Measurements from ENCODE around the gene CHST3. TPM values are rescaled to one million over a fixed set of nuclear protein-coding genes. Genes with fewer than 3 reads are reported as not detected.

CHST3 gene
- total RNA-seq, 1 experiment from 2014 or later, result 10.0 TPM

DNA sequence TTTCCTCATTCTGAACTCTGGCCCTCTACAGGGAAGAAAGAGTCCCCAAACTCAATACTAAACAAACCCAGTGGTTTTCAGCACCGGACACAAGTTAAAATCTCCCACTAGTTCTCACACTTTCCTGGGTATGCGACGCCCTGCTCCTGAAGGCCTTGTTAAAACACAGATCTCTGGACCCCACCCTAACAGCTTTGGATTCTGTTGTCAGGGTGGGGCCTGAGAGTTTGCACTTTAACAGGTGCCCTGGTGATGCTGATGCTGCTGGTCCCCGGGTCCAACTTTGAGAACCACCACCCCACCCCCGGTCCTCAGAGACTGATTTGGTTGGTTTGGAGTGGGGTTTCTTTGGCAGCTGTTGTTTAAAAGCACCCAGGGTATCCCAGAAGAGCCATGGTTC lies 61.6 kb downstream of the CHST3 start:
- POLR2A ChIA-PET (ENCODE audit: low non-redundant PET), result no interaction called here
- no peaks in the 10 kb centered on the region for H3K4me1 ChIP-seq (ENCODE audit: insufficient read depth, low read length, poor library complexity, severe bottlenecking)
- intact Hi-C loops (cut with micrococcal nuclease; ENCODE audit: unreplicated experiment), result no loop called here

GRCh38 chr10:72026278-72027111 lies 62.3 kb downstream of the CHST3 start:
- Histone ChIP-seq H3K4me3 (ENCODE audit: low read depth, low read length, poor library complexity, severe bottlenecking) (no peak overlapping the region), H3K36me3 (ENCODE audit: insufficient read depth, low read length, poor library complexity, severe bottlenecking) (no peaks in the 10 kb centered on the region), H3K27ac (ENCODE audit: low read depth, low read length, poor library complexity, severe bottlenecking) (no peak overlapping the region), H3K4me1 (ENCODE audit: insufficient read depth, low read length, poor library complexity, severe bottlenecking) (no peaks in the 10 kb centered on the region), H3K9me3 (ENCODE audit: low read depth, low read length, poor library complexity, severe bottlenecking) (no peaks in the 10 kb centered on the region), H3K27me3 (replicated peaks; ENCODE audit: insufficient read depth, low read depth, low read length, poor library complexity) (no peaks in the 10 kb centered on the region)
- intact Hi-C loops (cut with micrococcal nuclease; ENCODE audit: unreplicated experiment), result no loop called here
- no TSS peak for BruUV-seq (replicated peaks)
- POLR2A ChIA-PET (ENCODE audit: low non-redundant PET), result no interaction called here
- TF ChIP-seq CTCF (conservative IDR thresholded peaks at IDR 0.05; ENCODE audit: low read depth, low read length) (no peak), EZH2 (IDR thresholded peaks at IDR 0.05; ENCODE audit: borderline replicate concordance, low read depth, low read length, poor library complexity, severe bottlenecking) (no peak)
- DNase-seq (ENCODE audit: low spot score), result no peak
- CTCF ChIA-PET, result no interaction called here

More for the DNA sequence above, 61.6 kb downstream of the CHST3 start:
- no TSS peak for BruUV-seq (replicated peaks)
- CTCF ChIA-PET, result no interaction called here
- DNase-seq (ENCODE audit: low spot score), result no peak
- Histone ChIP-seq H3K9me3 (ENCODE audit: low read depth, low read length, poor library complexity, severe bottlenecking) (no peaks in the 10 kb centered on the region), H3K27me3 (replicated peaks; ENCODE audit: insufficient read depth, low read depth, low read length, poor library complexity) (no peaks in the 10 kb centered on the region), H3K27ac (ENCODE audit: low read depth, low read length, poor library complexity, severe bottlenecking) (no peak overlapping the region), H3K4me3 (ENCODE audit: low read depth, low read length, poor library complexity, severe bottlenecking) (no peak overlapping the region), H3K36me3 (ENCODE audit: insufficient read depth, low read length, poor library complexity, severe bottlenecking) (no peaks in the 10 kb centered on the region)
- no peak for TF ChIP-seq CTCF (conservative IDR thresholded peaks at IDR 0.05; ENCODE audit: low read depth, low read length)
- TF ChIP-seq EZH2 (IDR thresholded peaks at IDR 0.05; ENCODE audit: borderline replicate concordance, low read depth, low read length, poor library complexity, severe bottlenecking), result no peak

DNA sequence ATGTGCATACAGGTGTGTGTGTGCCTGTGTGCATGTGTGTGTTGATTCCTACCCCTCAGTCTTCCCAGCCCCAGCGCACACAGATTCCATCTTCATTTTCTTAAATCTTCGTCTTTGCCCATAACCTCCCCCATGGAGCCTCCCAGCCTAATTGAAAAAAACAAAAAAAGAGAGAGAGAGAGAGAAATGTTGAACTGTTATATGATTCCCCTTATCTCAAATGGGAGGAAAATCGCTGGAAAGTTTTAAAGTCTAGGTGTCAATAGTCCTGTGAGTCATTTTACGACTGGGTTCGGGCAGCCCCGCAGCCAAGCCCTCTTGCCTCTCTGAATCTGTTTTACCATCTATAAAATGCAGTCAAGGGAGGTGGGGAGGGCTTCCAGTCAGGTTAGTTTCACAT lies 63.3 kb downstream of the CHST3 start:
- no peak for DNase-seq (ENCODE audit: low spot score)
- CTCF ChIA-PET, result no interaction called here

More for the DNA sequence above, 63.3 kb downstream of the CHST3 start:
- Histone ChIP-seq H3K4me3 (ENCODE audit: low read depth, low read length, poor library complexity, severe bottlenecking) (no peak overlapping the region), H3K4me1 (ENCODE audit: insufficient read depth, low read length, poor library complexity, severe bottlenecking) (no peaks in the 10 kb centered on the region), H3K27me3 (replicated peaks; ENCODE audit: insufficient read depth, low read depth, low read length, poor library complexity) (no peaks in the 10 kb centered on the region), H3K27ac (ENCODE audit: low read depth, low read length, poor library complexity, severe bottlenecking) (no peak overlapping the region), H3K9me3 (ENCODE audit: low read depth, low read length, poor library complexity, severe bottlenecking) (no peaks in the 10 kb centered on the region), H3K36me3 (ENCODE audit: insufficient read depth, low read length, poor library complexity, severe bottlenecking) (no peaks in the 10 kb centered on the region)
- POLR2A ChIA-PET (ENCODE audit: low non-redundant PET), result no interaction called here
- intact Hi-C loops (cut with micrococcal nuclease; ENCODE audit: unreplicated experiment), result no loop called here
- TF ChIP-seq EZH2 (IDR thresholded peaks at IDR 0.05; ENCODE audit: borderline replicate concordance, low read depth, low read length, poor library complexity, severe bottlenecking), result no peak
- no peak for TF ChIP-seq CTCF (conservative IDR thresholded peaks at IDR 0.05; ENCODE audit: low read depth, low read length)
- no TSS peak for BruUV-seq (replicated peaks)

Data from A673 (cell line).